B cell (primary cell): Measurements from ENCODE around the gene PCSK2. TPM values are rescaled to one million over a fixed set of nuclear protein-coding genes. Genes with fewer than 3 reads are reported as not detected.

Source experiments
- ATAC-seq: fragments of 200-7000 bp; cut with Tn5 transposase; one replicate; pipeline ENCODE4 v1.10.0; 2021; ENCODE audit warnings: low read depth, mild to moderate bottlenecking, moderate number of reproducible peaks, moderate library complexity
- CTCF ChIA-PET: fragments of 350-600 bp; sonication (Branson Sonifier 250); formaldehyde crosslinking; loops from one replicate; lab custom pipeline; 2021; ENCODE audit warnings: antibody characterized with exemption, inconsistent platforms; lab: Charles Lee
- POLR2A ChIA-PET: fragments of 350-600 bp; sonication (Branson Sonifier 250); formaldehyde crosslinking; loops from one replicate; lab custom pipeline; 2021; ENCODE audit warnings: antibody characterized with exemption; lab: Charles Lee
- DNase-seq: peaks from one replicate; pipeline ENCODE4 v3.0.0; 2013
- H2AFZ ChIP-seq: 2 replicates; pipeline ENCODE4 v1.6.1; 2012; ENCODE audit warnings: mild to moderate bottlenecking, low read depth, low read length; ENCODE audit not compliant: insufficient read depth, poor library complexity, severe bottlenecking
- H3K27ac ChIP-seq, 2 donors: 1 replicate in 1 of 2; 2 replicates in 1 of 2; pipeline ENCODE4 v1.5.1; 2012 to 2013; ENCODE audit warnings: low read length in 2 of 2, mild to moderate bottlenecking in 2 of 2, moderate library complexity in 1 of 2
- H3K27me3 ChIP-seq, 4 experiments: fragments of 200-600 bp in 1 of 4; sonication (generic) in 1 of 4; replicated peaks in 1 of 4; 1 replicate in 2 of 4; 2 replicates in 2 of 4; pipeline versions ENCODE4 v1.6.1 to v1.7.0; 2013 to 2016; ENCODE audit warnings: low read length in 3 of 4, mild to moderate bottlenecking in 2 of 4, mixed read lengths in 1 of 4, moderate library complexity in 1 of 4; ENCODE audit not compliant: insufficient read depth in 4 of 4, control insufficient read depth in 3 of 4; ENCODE audit errors: control extremely low read depth in 1 of 4
- H3K36me3 ChIP-seq, 2 experiments: replicated peaks in 1 of 2; 1 replicate in 1 of 2; 2 replicates in 1 of 2; pipeline versions ENCODE4 v1.6.1 to v1.7.1; 2013; ENCODE audit warnings: low read length in 1 of 2; ENCODE audit not compliant: insufficient read depth in 2 of 2, control insufficient read depth in 1 of 2; ENCODE audit errors: control extremely low read depth in 1 of 2, extremely low read depth in 1 of 2
- H3K4me1 ChIP-seq, 2 donors: fragments of 200-600 bp in 1 of 2; sonication (generic) in 1 of 2; 1 replicate in 1 of 2; 2 replicates in 1 of 2; pipeline versions ENCODE4 v1.5.1 to v1.6.1; 2013 to 2017; ENCODE audit warnings: low read length in 2 of 2; ENCODE audit not compliant: control insufficient read depth in 2 of 2, insufficient read depth in 2 of 2
- H3K4me2 ChIP-seq: replicated peaks from 2 replicates; pipeline ENCODE3; 2012; ENCODE audit warnings: mild to moderate bottlenecking, low read depth, low read length; ENCODE audit not compliant: poor library complexity, severe bottlenecking
- H3K4me3 ChIP-seq, 5 experiments: fragments of 200-600 bp in 1 of 5; sonication (generic) in 1 of 5; 1 replicate in 3 of 5; 2 replicates in 2 of 5; pipeline versions ENCODE4 v1.5.1 to v1.7.0; 2011 to 2016; ENCODE audit warnings: low read length in 4 of 5, mild to moderate bottlenecking in 4 of 5, low read depth in 2 of 5, control low read depth in 1 of 5, moderate library complexity in 1 of 5; ENCODE audit not compliant: insufficient read depth in 1 of 5; ENCODE audit errors: control extremely low read depth in 1 of 5, extremely low read depth in 1 of 5
- H3K79me2 ChIP-seq: fragments of 200-600 bp; sonication (generic); one replicate; pipeline ENCODE4 v1.6.0; 2016; ENCODE audit warnings: low read length; ENCODE audit not compliant: control insufficient read depth, insufficient read depth
- H3K9ac ChIP-seq: fragments of 200-600 bp; sonication (generic); 2 replicates; pipeline ENCODE4 v1.6.1; 2017; ENCODE audit warnings: mild to moderate bottlenecking, low read length, moderate library complexity
- H3K9me3 ChIP-seq, 3 donors: one replicate each; pipeline versions ENCODE4 v1.6.1 to v1.7.1; 2013; ENCODE audit warnings: low read length in 2 of 3; ENCODE audit not compliant: control insufficient read depth in 2 of 3, insufficient read depth in 1 of 3; ENCODE audit errors: control extremely low read depth in 1 of 3
- H4K20me1 ChIP-seq: 2 replicates; pipeline ENCODE4 v1.6.0; 2012; ENCODE audit warnings: mild to moderate bottlenecking, low read length; ENCODE audit not compliant: insufficient read depth, control insufficient read depth, poor library complexity, severe bottlenecking
- H3K27ac Mint-ChIP-seq: one replicate; pipeline ENCODE4 v1.8.0; 2021; ENCODE audit warnings: mixed read lengths
- H3K27me3 Mint-ChIP-seq: one replicate; pipeline ENCODE4 v1.8.0; 2021; ENCODE audit warnings: mixed read lengths
- H3K4me1 Mint-ChIP-seq: one replicate; pipeline ENCODE4 v1.8.0; 2021; ENCODE audit warnings: mixed read lengths
- H3K4me3 Mint-ChIP-seq: one replicate; pipeline ENCODE4 v1.8.0; 2021; ENCODE audit warnings: mixed read lengths
- H3K9me3 Mint-ChIP-seq: one replicate; pipeline ENCODE4 v1.8.0; 2022; ENCODE audit warnings: mixed read lengths; ENCODE audit not compliant: insufficient read depth
- EZH2 ChIP-seq: IDR thresholded peaks from 2 replicates; pipeline ENCODE4 v1.6.1; 2012; ENCODE audit warnings: borderline replicate concordance, low read depth, mild to moderate bottlenecking, moderate library complexity, low read length; ENCODE audit not compliant: insufficient read depth, poor library complexity, severe bottlenecking
- WGBS: methylation state at CpG from one replicate; pipeline ENCODE4 v1.1.5; 2013; ENCODE audit warnings: missing lambda C conversion rate; ENCODE audit not compliant: insufficient coverage; 5-methylcytosine and 5-hydroxymethylcytosine counted together
- intact Hi-C: fragments of 100-400 bp; cut with micrococcal nuclease; formaldehyde crosslinking; loops from one replicate; pipeline ENCODE4 v1.10.0; 2022
- polyA plus RNA-seq: library from polyadenylated mRNA; depleted of rRNA; stranded (reverse); fragments of >200 nt; gene quantifications from 2 replicates; pipeline ENCODE4 v1.2.3, GENCODE V29; 2012
- total RNA-seq, 2 donors: library from RNA; stranded (reverse); fragments of 120-200 nt in 1 of 2; gene quantifications; 1 replicate in 1 of 2; 2 replicates in 1 of 2; pipeline versions ENCODE4 v1.2.3 to v1.2.4, GENCODE V29; 2013 to 2022
- TF ChIP-seq, protein P1 (sequence below): fragments of 200-600 bp; IDR thresholded peaks from one replicate; pipeline ENCODE4 v1.8.0; 2022; ENCODE audit warnings: antibody characterized with exemption, mild to moderate bottlenecking

The PCSK2 gene
- total and polyA plus RNA-seq, 2 donors (not counting 1 experiment from before 2014, with no cell fraction given), result not detected

DNA sequence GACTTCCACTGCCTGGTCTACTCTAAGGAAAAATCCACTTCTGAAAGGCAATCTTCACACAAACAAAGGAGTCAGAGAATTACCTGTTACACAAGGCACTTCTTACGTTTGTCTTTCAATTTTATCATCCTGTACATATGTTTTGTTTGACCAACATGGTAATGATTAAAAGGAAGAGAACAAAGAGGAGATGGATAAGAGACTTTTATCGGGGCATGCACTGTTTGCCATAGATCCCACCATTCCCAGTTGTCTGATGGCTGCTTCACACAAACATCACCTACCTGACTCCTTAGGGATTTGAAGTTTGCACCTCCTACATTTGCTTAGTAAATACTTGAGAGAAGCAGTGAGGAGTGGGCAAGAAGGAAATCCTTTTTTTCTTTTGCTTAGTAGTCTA, 217.3 kb downstream of the PCSK2 start:
- intact Hi-C loops, result no loop called here
- no peak overlapping the region for H3K27ac Mint-ChIP-seq
- H3K27ac ChIP-seq, result no peak overlapping the region
- H3K36me3 ChIP-seq, result no peaks in the 10 kb centered on the region
- no peak for DNase-seq
- H3K9ac ChIP-seq, result no peak overlapping the region
- no peak overlapping the region for H2AFZ ChIP-seq
- peaks cover 25% of the 10 kb centered on the region for H3K27me3 Mint-ChIP-seq
- no peaks in the 10 kb centered on the region for H3K4me1 ChIP-seq
- no peak overlapping the region for H3K4me3 ChIP-seq
- peaks cover 0 to 7% (median 0%) of the 10 kb centered on the region in 4 experiments for H3K27me3 ChIP-seq
- H3K9me3 ChIP-seq, result peaks cover 0 to 8% (median 0%) of the 10 kb centered on the region in 3 donors
- no CpG with 5 or more reads among the region's 2 CpGs for WGBS
- H4K20me1 ChIP-seq, result no peaks in the 10 kb centered on the region
- H3K4me2 ChIP-seq, result no peak overlapping the region
- H3K9me3 Mint-ChIP-seq, result peaks cover 3% of the 10 kb centered on the region
- no peaks in the 10 kb centered on the region for H3K4me1 Mint-ChIP-seq
- ChIA-PET CTCF (interaction anchor here (1.3 to 2.0 kb wide), 2 partner anchors 11 to 13 kb away, joined by 3 to 5 read pairs; no protein-coding TSS in a partner anchor), POLR2A (no interaction called here)
- TF ChIP-seq, protein P1, sequence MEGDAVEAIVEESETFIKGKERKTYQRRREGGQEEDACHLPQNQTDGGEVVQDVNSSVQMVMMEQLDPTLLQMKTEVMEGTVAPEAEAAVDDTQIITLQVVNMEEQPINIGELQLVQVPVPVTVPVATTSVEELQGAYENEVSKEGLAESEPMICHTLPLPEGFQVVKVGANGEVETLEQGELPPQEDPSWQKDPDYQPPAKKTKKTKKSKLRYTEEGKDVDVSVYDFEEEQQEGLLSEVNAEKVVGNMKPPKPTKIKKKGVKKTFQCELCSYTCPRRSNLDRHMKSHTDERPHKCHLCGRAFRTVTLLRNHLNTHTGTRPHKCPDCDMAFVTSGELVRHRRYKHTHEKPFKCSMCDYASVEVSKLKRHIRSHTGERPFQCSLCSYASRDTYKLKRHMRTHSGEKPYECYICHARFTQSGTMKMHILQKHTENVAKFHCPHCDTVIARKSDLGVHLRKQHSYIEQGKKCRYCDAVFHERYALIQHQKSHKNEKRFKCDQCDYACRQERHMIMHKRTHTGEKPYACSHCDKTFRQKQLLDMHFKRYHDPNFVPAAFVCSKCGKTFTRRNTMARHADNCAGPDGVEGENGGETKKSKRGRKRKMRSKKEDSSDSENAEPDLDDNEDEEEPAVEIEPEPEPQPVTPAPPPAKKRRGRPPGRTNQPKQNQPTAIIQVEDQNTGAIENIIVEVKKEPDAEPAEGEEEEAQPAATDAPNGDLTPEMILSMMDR, result no peak
- no peak for TF ChIP-seq EZH2
- H3K4me3 Mint-ChIP-seq, result no peak overlapping the region
- no peaks in the 10 kb centered on the region for H3K79me2 ChIP-seq
- ATAC-seq, result no peak

DNA sequence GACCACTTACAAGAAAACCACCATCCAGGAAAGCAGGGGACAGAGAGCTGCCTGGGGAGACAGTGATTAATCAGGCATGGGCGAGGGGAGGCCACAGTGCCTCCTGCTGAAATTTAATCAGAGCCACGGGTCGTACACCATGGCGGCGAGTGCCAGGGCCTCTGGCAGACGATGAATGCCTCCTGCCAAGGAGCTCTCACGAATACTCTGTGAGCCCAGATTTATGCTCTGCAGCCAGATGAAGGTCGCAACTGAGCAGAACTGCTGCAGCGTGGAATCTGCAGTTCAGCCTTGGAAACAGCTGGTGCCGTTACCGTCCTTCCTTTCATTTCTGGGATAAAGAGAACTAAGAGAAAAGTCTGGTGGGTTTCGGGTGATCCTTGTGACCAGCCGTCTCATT, 218.7 kb downstream of the PCSK2 start:
- ChIA-PET POLR2A (no interaction called here), CTCF (interaction anchor here (1.3 kb wide), 1 partner anchor 10 kb away, joined by 3 read pairs; no protein-coding TSS in a partner anchor)
- intact Hi-C loops, result no loop called here

More for the DNA sequence above, 218.7 kb downstream of the PCSK2 start:
- Histone ChIP-seq H3K4me3 (no peak overlapping the region), H3K4me1 (no peaks in the 10 kb centered on the region), H3K27me3 (peaks cover 0 to 7% (median 0%) of the 10 kb centered on the region in 4 experiments), H4K20me1 (no peaks in the 10 kb centered on the region), H3K79me2 (no peaks in the 10 kb centered on the region), H3K9ac (no peak overlapping the region), H3K4me2 (no peak overlapping the region), H3K27ac (no peak overlapping the region), H3K9me3 (peaks cover 0 to 8% (median 0%) of the 10 kb centered on the region in 3 donors), H2AFZ (no peak overlapping the region), H3K36me3 (no peaks in the 10 kb centered on the region)
- WGBS, result 88% methylated on average over 11 of the region's 13 CpGs
- no peak overlapping the region for H3K27ac Mint-ChIP-seq
- ATAC-seq (no peak), DNase-seq (no peak)
- H3K4me1 Mint-ChIP-seq, result no peaks in the 10 kb centered on the region
- H3K27me3 Mint-ChIP-seq, result peaks cover 25% of the 10 kb centered on the region
- H3K9me3 Mint-ChIP-seq, result peaks cover 3% of the 10 kb centered on the region
- no peak for TF ChIP-seq EZH2
- TF ChIP-seq, protein P1, result no peak
- no peak overlapping the region for H3K4me3 Mint-ChIP-seq
